ENCODE results near the gene HPCAL1. TPM values are rescaled to one million over a fixed set of nuclear protein-coding genes. Genes with fewer than 3 reads are reported as not detected.

HPCAL1 gene
- total RNA-seq, 2 experiments from 2014 or later: 9.2 to 9.7 TPM

- CTCF ChIA-PET (ENCODE audit: unreplicated experiment): no interaction called here
- POLR2A ChIA-PET: no interaction called here
- intact Hi-C loops (cut with micrococcal nuclease; ENCODE audit: unreplicated experiment): no loop called here
- no peaks in the 10 kb centered on the region for H3K4me1 ChIP-seq (ENCODE audit: insufficient read depth, low read length, poor library complexity, severe bottlenecking)
- H3K36me3 ChIP-seq (ENCODE audit: insufficient read depth, low read length): no peaks in the 10 kb centered on the region
- no peak overlapping the region for H3K4me2 ChIP-seq (ENCODE audit: low read length)
- no peak overlapping the region for H3K4me3 ChIP-seq (ENCODE audit: low read depth, low read length, poor library complexity, severe bottlenecking)
- H4K20me1 ChIP-seq (ENCODE audit: insufficient read depth, low read length): no peaks in the 10 kb centered on the region
- no peaks in the 10 kb centered on the region for H3K79me2 ChIP-seq (ENCODE audit: insufficient read depth, low read depth, low read length)
- no peak for TF ChIP-seq CTCF (conservative IDR thresholded peaks at IDR 0.05; ENCODE audit: low read length)
- TF ChIP-seq EZH2phosphoT487 (IDR thresholded peaks at IDR 0.05; ENCODE audit: borderline replicate concordance, low read depth, low read length): no peak
- no peak overlapping the region for H2AFZ ChIP-seq (ENCODE audit: low read length)
- no peaks in the 10 kb centered on the region for H3K9me3 ChIP-seq (ENCODE audit: low read length)
- H3K9me2 ChIP-seq (ENCODE audit: insufficient read depth, low read length): no peaks in the 10 kb centered on the region
- H3K27ac ChIP-seq (ENCODE audit: low read depth, low read length, poor library complexity, severe bottlenecking): no peak overlapping the region
- DNase-seq (ENCODE audit: low spot score): no peak
- no TSS peak for BruUV-seq (replicated peaks)
Measured at GRCh38 chr2:10467401-10467800, 164.7 kb downstream of the HPCAL1 start.

GRCh38 chr2:10469301-10469700, 166.6 kb downstream of the HPCAL1 start:
- DNase-seq (ENCODE audit: low spot score): no peak
- Histone ChIP-seq H3K9me2 (ENCODE audit: insufficient read depth, low read length) (no peaks in the 10 kb centered on the region), H4K20me1 (ENCODE audit: insufficient read depth, low read length) (no peaks in the 10 kb centered on the region), H3K79me2 (ENCODE audit: insufficient read depth, low read depth, low read length) (no peaks in the 10 kb centered on the region), H3K9me3 (ENCODE audit: low read length) (no peaks in the 10 kb centered on the region), H3K4me2 (ENCODE audit: low read length) (no peak overlapping the region), H3K4me1 (ENCODE audit: insufficient read depth, low read length, poor library complexity, severe bottlenecking) (no peaks in the 10 kb centered on the region), H2AFZ (ENCODE audit: low read length) (no peak overlapping the region), H3K27ac (ENCODE audit: low read depth, low read length, poor library complexity, severe bottlenecking) (no peak overlapping the region), H3K36me3 (ENCODE audit: insufficient read depth, low read length) (no peaks in the 10 kb centered on the region), H3K4me3 (ENCODE audit: low read depth, low read length, poor library complexity, severe bottlenecking) (no peak overlapping the region)
- POLR2A ChIA-PET: no interaction called here
- TF ChIP-seq EZH2phosphoT487 (IDR thresholded peaks at IDR 0.05; ENCODE audit: borderline replicate concordance, low read depth, low read length) (no peak), CTCF (conservative IDR thresholded peaks at IDR 0.05; ENCODE audit: low read length) (no peak)
- BruUV-seq (replicated peaks): no TSS peak
- CTCF ChIA-PET (ENCODE audit: unreplicated experiment): no interaction called here
- intact Hi-C loops (cut with micrococcal nuclease; ENCODE audit: unreplicated experiment): no loop called here

- Histone ChIP-seq H3K27ac (ENCODE audit: low read depth, low read length, poor library complexity, severe bottlenecking) (no peak overlapping the region), H3K4me2 (ENCODE audit: low read length) (no peak overlapping the region), H3K9me3 (ENCODE audit: low read length) (no peaks in the 10 kb centered on the region), H3K79me2 (ENCODE audit: insufficient read depth, low read depth, low read length) (no peaks in the 10 kb centered on the region), H3K9me2 (ENCODE audit: insufficient read depth, low read length) (no peaks in the 10 kb centered on the region), H3K4me3 (ENCODE audit: low read depth, low read length, poor library complexity, severe bottlenecking) (no peak overlapping the region), H2AFZ (ENCODE audit: low read length) (no peak overlapping the region), H4K20me1 (ENCODE audit: insufficient read depth, low read length) (no peaks in the 10 kb centered on the region), H3K36me3 (ENCODE audit: insufficient read depth, low read length) (no peaks in the 10 kb centered on the region), H3K4me1 (ENCODE audit: insufficient read depth, low read length, poor library complexity, severe bottlenecking) (no peaks in the 10 kb centered on the region)
- TF ChIP-seq EZH2phosphoT487 (IDR thresholded peaks at IDR 0.05; ENCODE audit: borderline replicate concordance, low read depth, low read length): no peak
- no peak for TF ChIP-seq CTCF (conservative IDR thresholded peaks at IDR 0.05; ENCODE audit: low read length)
- ChIA-PET POLR2A (no interaction called here), CTCF (ENCODE audit: unreplicated experiment) (interaction anchor here (0.6 kb wide), 1 partner anchor 40 kb away, joined by 3 read pairs; no protein-coding TSS in a partner anchor)
- no TSS peak for BruUV-seq (replicated peaks)
- intact Hi-C loops (cut with micrococcal nuclease; ENCODE audit: unreplicated experiment): no loop called here
- no peak for DNase-seq (ENCODE audit: low spot score)
Measured at GRCh38 chr2:10469955-10470608, 167.4 kb downstream of the HPCAL1 start.

Measured in OCI-LY7 (cell line).